ENCODE data around the gene CNNM3.

Gene CNNM3

DNA sequence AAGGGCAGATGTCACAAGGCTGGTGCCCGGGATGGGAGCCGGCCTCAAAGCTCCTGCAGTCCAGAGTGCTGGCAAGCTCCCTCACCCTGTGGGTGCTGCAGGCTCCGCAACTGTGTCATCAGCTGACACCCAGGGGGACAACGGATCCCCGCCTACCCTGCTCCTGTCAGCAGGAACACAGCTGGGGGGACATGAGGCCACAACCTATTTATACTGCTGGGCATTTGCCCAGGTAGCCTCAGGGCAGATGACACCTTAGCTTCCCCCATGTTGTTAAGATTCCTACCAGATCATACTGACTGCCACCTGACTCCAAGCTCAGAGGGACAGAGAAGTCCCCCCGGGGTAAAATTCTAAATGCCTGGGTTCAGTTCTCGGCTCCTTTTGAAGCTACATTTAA, 26.5 kb downstream of the CNNM3 start:
- no peaks in the 10 kb centered on the region for H3K9me3 ChIP-seq (ENCODE audit: control insufficient read depth, insufficient read depth, low read depth, low read length)
- H3K9ac ChIP-seq (ENCODE audit: low read length), result no peak overlapping the region
- H3K27ac ChIP-seq (ENCODE audit: low read depth, low read length), result no peak overlapping the region
- no peak overlapping the region for H3K4me3 ChIP-seq (ENCODE audit: low read depth, low read length)
- H3K27me3 ChIP-seq (ENCODE audit: control insufficient read depth, insufficient read depth, low read length), result no peaks in the 10 kb centered on the region
- H3K36me3 ChIP-seq (ENCODE audit: control insufficient read depth, insufficient read depth, low read length), result peaks cover 22% of the 10 kb centered on the region
- peaks cover 11% of the 10 kb centered on the region for H3K4me1 ChIP-seq (ENCODE audit: control insufficient read depth, insufficient read depth, low read length)

DNA sequence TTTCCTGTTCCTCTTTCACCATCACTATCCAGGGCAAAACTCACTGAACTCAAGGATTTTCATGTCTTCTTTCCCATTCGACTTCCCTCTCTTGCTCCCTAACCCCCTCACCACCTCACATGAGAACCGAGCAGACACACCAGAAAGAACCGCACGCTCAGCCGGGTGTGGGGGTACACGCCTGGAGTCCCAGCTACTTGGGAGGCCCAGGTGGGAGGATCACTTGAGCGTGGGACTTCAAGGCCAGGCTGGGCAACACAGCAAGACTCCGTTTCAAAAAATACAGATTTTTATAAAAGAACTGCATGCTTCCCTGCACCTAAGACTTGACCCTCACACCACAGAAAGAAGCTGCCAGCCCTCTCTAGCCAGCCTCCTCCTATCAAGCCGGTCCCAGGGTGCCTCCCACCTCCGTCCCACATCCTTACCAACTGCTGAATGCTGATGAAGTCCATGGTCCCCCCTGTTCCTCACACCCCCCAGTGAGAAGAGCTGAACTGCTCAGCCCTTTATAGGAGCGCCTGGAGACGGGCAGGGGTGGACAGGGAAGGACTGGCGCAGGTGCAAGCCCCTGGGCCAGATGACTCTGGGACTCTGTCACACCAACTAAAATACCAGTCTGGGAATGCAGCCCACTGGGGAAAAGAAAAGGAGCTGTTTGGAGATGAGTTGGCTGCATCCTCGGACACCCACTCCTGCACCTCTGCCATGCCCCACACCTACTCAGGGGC, 27.6 kb downstream of the CNNM3 start, which contains the start of gene ANKRD23:
TSS of gene ANKRD23 (minus strand) at position 484 of the 731 bp plus-strand sequence. CDS start at position 455, 29 bp downstream.
- H3K9ac ChIP-seq (ENCODE audit: low read length), result no peak within 1 kb of the TSS
- H3K9me3 ChIP-seq (ENCODE audit: control insufficient read depth, insufficient read depth, low read depth, low read length), result no peaks in the 10 kb centered on the region
- no peaks in the 10 kb centered on the region for H3K27me3 ChIP-seq (ENCODE audit: control insufficient read depth, insufficient read depth, low read length)
- peaks cover 26% of the 10 kb centered on the region for H3K36me3 ChIP-seq (ENCODE audit: control insufficient read depth, insufficient read depth, low read length)
- H3K4me3 ChIP-seq (ENCODE audit: low read depth, low read length), result no peak within 1 kb of the TSS
- H3K4me1 ChIP-seq (ENCODE audit: control insufficient read depth, insufficient read depth, low read length), result peaks cover 10% of the 10 kb centered on the region
- no peak within 1 kb of the TSS for H3K27ac ChIP-seq (ENCODE audit: low read depth, low read length)

DNA sequence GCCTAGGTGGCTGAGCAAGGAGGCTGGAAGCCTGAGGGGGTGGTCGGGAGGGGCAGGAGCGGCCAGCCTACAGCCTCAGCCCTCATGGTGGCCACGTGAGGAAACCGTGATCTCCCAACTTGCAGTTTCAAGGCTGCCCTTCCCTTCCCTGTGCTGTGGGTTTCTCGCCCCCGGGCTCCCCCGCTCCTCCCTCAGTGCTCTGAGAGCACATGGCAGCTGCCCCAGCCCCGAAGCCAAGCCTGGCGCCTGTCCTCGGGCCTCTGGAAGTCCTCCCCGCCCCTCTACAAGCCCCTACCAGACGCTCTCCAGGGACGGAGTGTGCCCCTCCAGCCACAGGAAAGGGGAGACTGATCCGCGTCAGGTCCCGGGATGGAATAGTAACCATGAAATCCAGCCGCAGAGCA, 28.3 kb downstream of the CNNM3 start:
- H3K27me3 ChIP-seq (ENCODE audit: control insufficient read depth, insufficient read depth, low read length), result no peaks in the 10 kb centered on the region
- H3K4me3 ChIP-seq (ENCODE audit: low read depth, low read length), result no peak overlapping the region
- H3K9me3 ChIP-seq (ENCODE audit: control insufficient read depth, insufficient read depth, low read depth, low read length), result no peaks in the 10 kb centered on the region
- H3K4me1 ChIP-seq (ENCODE audit: control insufficient read depth, insufficient read depth, low read length), result peaks cover 4% of the 10 kb centered on the region; the same call in 1 of the 2 replicates
- no peak overlapping the region for H3K27ac ChIP-seq (ENCODE audit: low read depth, low read length)
- no peak overlapping the region for H3K9ac ChIP-seq (ENCODE audit: low read length)
- H3K36me3 ChIP-seq (ENCODE audit: control insufficient read depth, insufficient read depth, low read length), result peaks cover 27% of the 10 kb centered on the region

DNA sequence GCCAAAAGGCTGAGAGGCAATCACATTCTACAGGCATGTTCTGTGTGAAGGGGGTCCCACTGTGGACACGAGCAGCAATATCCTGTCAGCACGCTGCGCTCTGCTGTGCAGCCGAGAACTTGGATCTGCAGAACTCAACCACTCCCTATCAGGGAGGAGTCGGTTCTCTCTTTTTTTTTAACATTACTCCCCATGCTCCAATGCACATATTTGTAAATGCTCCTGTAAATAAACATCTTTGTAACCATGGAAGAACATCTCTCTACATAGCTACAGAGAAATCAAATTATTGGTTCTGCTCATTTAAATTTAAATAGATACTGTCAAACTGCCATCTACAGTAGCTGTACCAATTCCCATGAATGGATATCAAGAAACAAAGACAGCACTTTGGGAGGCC, 30.8 kb downstream of the CNNM3 start:
- Histone ChIP-seq H3K9me3 (ENCODE audit: control insufficient read depth, insufficient read depth, low read depth, low read length) (no peaks in the 10 kb centered on the region), H3K4me1 (ENCODE audit: control insufficient read depth, insufficient read depth, low read length) (peaks cover 4% of the 10 kb centered on the region; the same call in 1 of the 2 replicates), H3K27me3 (ENCODE audit: control insufficient read depth, insufficient read depth, low read length) (no peaks in the 10 kb centered on the region), H3K27ac (ENCODE audit: low read depth, low read length) (no peak overlapping the region), H3K9ac (ENCODE audit: low read length) (no peak overlapping the region), H3K36me3 (ENCODE audit: control insufficient read depth, insufficient read depth, low read length) (peaks cover 36% of the 10 kb centered on the region), H3K4me3 (ENCODE audit: low read depth, low read length) (no peak overlapping the region)

DNA sequence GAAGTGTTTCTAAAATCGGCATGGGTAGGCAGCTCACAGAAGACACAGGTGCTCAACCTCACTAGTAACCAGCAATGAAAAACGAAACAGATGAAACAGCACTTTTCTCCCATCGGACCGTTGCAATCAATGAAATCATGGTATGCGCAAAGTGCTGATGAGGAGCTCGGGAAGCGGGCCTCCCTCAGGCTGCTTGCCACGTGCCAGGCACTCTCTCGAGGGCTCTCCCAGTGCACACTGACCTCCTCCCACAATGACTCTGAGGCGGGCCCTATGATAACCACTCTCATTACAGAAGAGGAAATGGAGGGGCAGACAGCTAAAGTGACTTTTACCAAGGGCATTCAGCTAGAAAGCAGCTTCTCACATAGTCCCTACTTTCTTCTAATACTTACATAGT, 31.5 kb downstream of the CNNM3 start:
- Histone ChIP-seq H3K4me1 (ENCODE audit: control insufficient read depth, insufficient read depth, low read length) (peaks cover 2% of the 10 kb centered on the region; the same call in 1 of the 2 replicates), H3K9me3 (ENCODE audit: control insufficient read depth, insufficient read depth, low read depth, low read length) (no peaks in the 10 kb centered on the region), H3K27ac (ENCODE audit: low read depth, low read length) (no peak overlapping the region), H3K9ac (ENCODE audit: low read length) (no peak overlapping the region), H3K4me3 (ENCODE audit: low read depth, low read length) (no peak overlapping the region), H3K36me3 (ENCODE audit: control insufficient read depth, insufficient read depth, low read length) (peaks cover 41% of the 10 kb centered on the region), H3K27me3 (ENCODE audit: control insufficient read depth, insufficient read depth, low read length) (no peaks in the 10 kb centered on the region)

DNA sequence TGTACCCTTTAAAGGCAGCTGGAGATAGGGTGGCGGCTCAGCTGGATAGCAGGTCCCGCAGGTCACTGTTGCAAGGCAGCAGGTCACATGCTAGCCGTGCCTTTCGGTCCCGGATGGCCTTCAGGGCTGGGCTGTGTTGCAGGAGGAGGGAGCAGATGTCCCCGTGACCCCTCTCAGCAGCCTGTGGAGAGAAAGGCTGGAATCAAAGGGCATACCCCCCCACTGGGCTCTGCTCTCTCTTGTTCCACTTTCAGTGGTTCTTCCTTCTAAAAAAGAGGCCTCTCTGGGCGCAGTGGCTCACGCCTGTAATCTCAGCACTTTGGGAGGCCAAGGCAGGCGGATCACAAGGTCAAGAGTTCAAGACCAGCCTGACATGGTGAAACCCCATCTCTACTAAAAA, 32.2 kb downstream of the CNNM3 start:
- Histone ChIP-seq H3K4me1 (ENCODE audit: control insufficient read depth, insufficient read depth, low read length) (no peaks in the 10 kb centered on the region), H3K36me3 (ENCODE audit: control insufficient read depth, insufficient read depth, low read length) (peaks cover 47% of the 10 kb centered on the region), H3K9ac (ENCODE audit: low read length) (no peak overlapping the region), H3K27me3 (ENCODE audit: control insufficient read depth, insufficient read depth, low read length) (no peaks in the 10 kb centered on the region), H3K27ac (ENCODE audit: low read depth, low read length) (no peak overlapping the region), H3K9me3 (ENCODE audit: control insufficient read depth, insufficient read depth, low read depth, low read length) (no peaks in the 10 kb centered on the region), H3K4me3 (ENCODE audit: low read depth, low read length) (no peak overlapping the region)

DNA sequence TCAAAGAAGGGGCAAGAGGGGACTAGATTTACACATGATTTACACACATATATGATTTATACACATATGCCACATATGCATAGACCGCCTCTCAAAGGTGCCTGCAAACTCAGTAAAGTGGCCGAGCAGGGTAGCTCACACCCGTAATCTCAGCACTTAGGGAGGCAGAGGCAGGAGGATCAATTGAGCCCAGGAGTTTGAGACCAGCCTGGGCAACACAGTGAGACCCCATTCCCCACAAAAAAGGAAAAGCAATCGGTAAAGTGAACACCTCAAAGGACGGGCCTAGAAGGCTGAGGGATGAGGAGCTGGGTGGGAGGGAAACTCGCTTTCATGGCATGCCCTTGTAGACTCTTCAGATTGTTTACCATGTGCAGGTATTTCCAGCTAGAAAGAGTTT, 36.6 kb downstream of the CNNM3 start:
- no peaks in the 10 kb centered on the region for H3K9me3 ChIP-seq (ENCODE audit: control insufficient read depth, insufficient read depth, low read depth, low read length)
- H3K36me3 ChIP-seq (ENCODE audit: control insufficient read depth, insufficient read depth, low read length), result peaks cover 47% of the 10 kb centered on the region
- H3K4me3 ChIP-seq (ENCODE audit: low read depth, low read length), result no peak overlapping the region
- H3K27ac ChIP-seq (ENCODE audit: low read depth, low read length), result no peak overlapping the region
- no peak overlapping the region for H3K9ac ChIP-seq (ENCODE audit: low read length)
- H3K4me1 ChIP-seq (ENCODE audit: control insufficient read depth, insufficient read depth, low read length), result peaks cover 10% of the 10 kb centered on the region; the same call in 1 of the 2 replicates
- no peaks in the 10 kb centered on the region for H3K27me3 ChIP-seq (ENCODE audit: control insufficient read depth, insufficient read depth, low read length)

DNA sequence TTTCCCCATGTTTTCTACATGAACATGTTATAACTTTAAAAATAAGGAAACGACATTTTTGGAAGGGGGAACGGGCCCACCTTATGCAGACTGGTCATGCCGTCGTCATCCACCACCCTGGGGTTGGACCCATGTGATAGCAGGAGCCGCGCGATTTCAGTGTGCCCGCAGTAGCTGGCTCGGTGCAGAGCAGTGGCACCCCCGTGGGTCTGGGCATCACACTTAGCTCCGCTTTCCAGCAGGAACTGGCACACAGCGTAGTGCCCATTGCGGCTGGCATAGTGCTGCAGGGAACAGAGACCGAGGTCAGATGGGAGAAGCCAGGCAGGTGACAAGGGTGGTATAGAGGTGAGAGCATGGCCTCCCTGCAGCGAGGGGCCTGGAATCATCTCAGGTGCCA, 37.3 kb downstream of the CNNM3 start:
- H3K4me1 ChIP-seq (ENCODE audit: control insufficient read depth, insufficient read depth, low read length), result peaks cover 10% of the 10 kb centered on the region; the same call in 1 of the 2 replicates
- H3K36me3 ChIP-seq (ENCODE audit: control insufficient read depth, insufficient read depth, low read length), result peaks cover 41% of the 10 kb centered on the region
- no peak overlapping the region for H3K27ac ChIP-seq (ENCODE audit: low read depth, low read length)

DNA sequence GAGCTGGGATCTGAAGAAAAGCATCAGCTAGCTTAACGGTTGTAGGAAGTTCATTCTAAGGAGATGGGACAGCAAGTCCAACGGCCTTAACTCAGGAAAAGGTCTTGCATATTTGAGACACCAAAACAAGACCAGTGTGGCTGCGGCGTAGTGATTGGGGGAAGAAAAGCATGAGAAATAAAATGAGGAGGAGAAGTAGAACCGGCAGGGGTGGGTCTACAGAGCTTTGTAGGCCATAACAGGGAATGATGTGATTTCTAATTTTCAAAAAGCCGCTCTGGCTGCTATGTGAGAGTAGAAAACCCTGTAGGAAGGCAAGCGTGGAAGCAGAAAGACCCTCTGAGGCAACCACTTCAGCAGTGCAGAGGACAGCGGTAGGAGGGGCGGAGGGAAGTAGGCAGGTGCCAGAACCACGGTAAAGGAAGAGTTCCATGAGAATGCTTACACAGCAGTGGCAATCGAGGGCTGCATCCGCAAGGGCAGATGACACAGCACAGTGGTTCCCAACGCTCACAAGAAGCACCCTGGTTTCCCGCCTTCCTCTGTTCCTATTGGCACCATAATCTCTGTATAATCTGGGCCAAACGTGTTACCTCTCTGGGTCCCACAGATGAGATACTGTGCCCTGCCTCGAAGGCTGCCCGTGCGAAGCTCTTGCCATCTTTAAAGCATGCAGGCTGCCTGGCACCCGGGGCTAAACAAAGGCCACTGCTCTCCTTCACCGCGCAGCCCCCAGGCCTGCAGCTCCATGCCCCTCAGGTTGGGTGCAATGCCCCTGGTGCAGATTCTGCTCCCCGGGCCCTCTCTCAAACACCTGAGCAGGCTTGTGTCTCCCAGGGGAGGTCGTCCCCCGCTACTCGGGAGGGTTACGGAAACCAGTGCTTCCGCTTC, 41.0 kb downstream of the CNNM3 start:
- H3K27me3 ChIP-seq (ENCODE audit: control insufficient read depth, insufficient read depth, low read length), result no peaks in the 10 kb centered on the region
- no peaks in the 10 kb centered on the region for H3K9me3 ChIP-seq (ENCODE audit: control insufficient read depth, insufficient read depth, low read depth, low read length)
- H3K4me1 ChIP-seq (ENCODE audit: control insufficient read depth, insufficient read depth, low read length), result peaks cover 23% of the 10 kb centered on the region
- peaks cover 42% of the 10 kb centered on the region for H3K36me3 ChIP-seq (ENCODE audit: control insufficient read depth, insufficient read depth, low read length)
- H3K9ac ChIP-seq (ENCODE audit: low read length), result peak overlapping the region; percentile 69
- H3K27ac ChIP-seq (ENCODE audit: low read depth, low read length), result no peak overlapping the region; the same call in 1 of the 2 replicates
- peak overlapping the region; percentile 73 for H3K4me3 ChIP-seq (ENCODE audit: low read depth, low read length)

More for the DNA sequence above, 37.3 kb downstream of the CNNM3 start:
- H3K4me3 ChIP-seq (ENCODE audit: low read depth, low read length), result no peak overlapping the region
- H3K9me3 ChIP-seq (ENCODE audit: control insufficient read depth, insufficient read depth, low read depth, low read length), result no peaks in the 10 kb centered on the region
- H3K9ac ChIP-seq (ENCODE audit: low read length), result no peak overlapping the region
- no peaks in the 10 kb centered on the region for H3K27me3 ChIP-seq (ENCODE audit: control insufficient read depth, insufficient read depth, low read length)

DNA sequence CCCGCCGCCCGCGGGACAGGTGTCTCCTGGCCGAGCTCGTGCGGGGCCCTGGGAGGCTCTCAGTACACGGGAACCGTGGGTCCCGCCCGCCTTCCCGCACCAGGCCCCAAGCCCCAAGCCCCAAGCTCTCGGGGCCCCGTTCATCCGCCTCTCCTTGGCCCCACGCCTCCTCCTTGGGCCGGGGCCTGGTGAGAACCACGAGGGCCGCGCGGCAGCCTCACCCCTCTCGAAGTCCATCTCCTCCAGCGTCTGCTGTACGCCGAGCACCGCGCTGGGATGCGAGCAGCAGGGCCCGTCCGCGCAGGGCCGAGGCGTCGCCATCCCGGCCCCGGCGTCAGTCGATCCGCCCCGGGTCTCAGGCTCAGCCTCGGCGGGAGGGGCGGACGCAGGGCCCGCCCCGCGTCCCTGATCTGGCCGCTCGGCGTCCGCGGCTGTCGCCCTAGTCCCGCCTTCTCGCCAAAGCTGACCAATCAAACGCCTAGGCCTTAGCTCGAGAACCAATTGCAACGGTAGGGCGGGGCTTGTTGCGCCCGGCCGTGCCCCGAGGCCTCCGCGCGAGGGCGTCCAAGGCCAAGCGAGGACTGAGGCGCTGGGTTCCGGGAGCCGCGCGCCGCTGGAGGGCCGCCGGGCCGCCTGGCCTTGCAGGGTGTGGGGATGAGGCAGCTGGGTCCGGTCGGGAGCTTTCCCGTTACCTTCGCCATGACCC, 41.8 kb downstream of the CNNM3 start, which contains the start of gene ANKRD39:
TSS of gene ANKRD39 (minus strand) at position 350 of the 706 bp plus-strand sequence. CDS start at position 321, 29 bp downstream.
- Histone ChIP-seq H3K27ac (ENCODE audit: low read depth, low read length) (no peak within 1 kb of the TSS; the same call in 1 of the 2 replicates), H3K27me3 (ENCODE audit: control insufficient read depth, insufficient read depth, low read length) (no peaks in the 10 kb centered on the region), H3K36me3 (ENCODE audit: control insufficient read depth, insufficient read depth, low read length) (peaks cover 39% of the 10 kb centered on the region), H3K4me3 (ENCODE audit: low read depth, low read length) (peak within 1 kb of the TSS; percentile 73), H3K4me1 (ENCODE audit: control insufficient read depth, insufficient read depth, low read length) (peaks cover 23% of the 10 kb centered on the region), H3K9me3 (ENCODE audit: control insufficient read depth, insufficient read depth, low read depth, low read length) (no peaks in the 10 kb centered on the region), H3K9ac (ENCODE audit: low read length) (peak within 1 kb of the TSS; percentile 69)
